ENCODE results near the gene SLC8A3. TPM values are rescaled to one million over a fixed set of nuclear protein-coding genes. Genes with fewer than 3 reads are reported as not detected.

SLC8A3 gene
- total RNA-seq, 2 donors from 2014 or later, result 0.09 TPM; not detected in 1

DNA sequence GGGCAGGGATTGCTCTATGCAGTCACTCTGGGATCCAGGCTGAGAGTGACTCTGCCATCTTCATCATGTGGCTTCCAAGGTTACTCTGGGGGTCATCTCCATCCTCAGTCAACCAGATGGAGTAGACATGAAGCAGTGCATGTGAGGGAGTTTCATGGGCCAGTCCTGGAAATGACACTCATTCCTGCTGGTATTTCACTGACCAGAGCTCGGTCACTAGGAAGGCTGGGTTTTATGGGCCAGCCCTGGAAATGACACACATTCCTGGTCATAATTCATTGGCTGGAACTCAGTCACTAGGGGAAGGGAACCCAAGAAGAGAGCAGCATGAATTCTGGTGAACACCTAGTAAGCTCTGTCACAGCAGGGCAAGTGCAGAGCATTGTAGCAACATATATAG is 164.9 kb downstream of the SLC8A3 start:
- no peak for DNase-seq
- Mint-ChIP-seq H3K9me3 (no peaks in the 10 kb centered on the region), H3K36me3 (ENCODE audit: low read depth) (no peaks in the 10 kb centered on the region), H3K27me3 (ENCODE audit: insufficient read depth) (peaks cover 4% of the 10 kb centered on the region), H3K4me3 (no peak overlapping the region), H3K27ac (no peak overlapping the region), H3K4me1 (no peaks in the 10 kb centered on the region)
- no peaks in the 10 kb centered on the region for H3K9me3 ChIP-seq (ENCODE audit: control insufficient read depth, low read length)
- H3K27ac ChIP-seq (ENCODE audit: low read depth, low read length), result no peak overlapping the region
- no peaks in the 10 kb centered on the region for H3K4me1 ChIP-seq (ENCODE audit: control insufficient read depth, insufficient read depth, low read length)
- peaks cover 31% of the 10 kb centered on the region for H3K27me3 ChIP-seq (ENCODE audit: control insufficient read depth, insufficient read depth, low read length, poor library complexity, severe bottlenecking)
- no peak for TF ChIP-seq CTCF (conservative IDR thresholded peaks at IDR 0.05)
- no peak overlapping the region for H3K4me3 ChIP-seq (ENCODE audit: low read length)
- WGBS, 2 experiments (ENCODE audit: insufficient coverage in 1 of 2, insufficient read length in 1 of 2), result 92 to 100% methylated on average over 1 of the region's 1 CpG
- H3K36me3 ChIP-seq (ENCODE audit: control insufficient read depth, insufficient read depth, low read length), result no peaks in the 10 kb centered on the region
- no peak overlapping the region for H3K9ac ChIP-seq (ENCODE audit: extremely low read depth, low read length, poor library complexity, severe bottlenecking)

GRCh38 chr14:70022771-70023445 is 165.8 kb downstream of the SLC8A3 start:
- Mint-ChIP-seq H3K36me3 (ENCODE audit: low read depth) (no peaks in the 10 kb centered on the region), H3K9me3 (no peaks in the 10 kb centered on the region), H3K4me1 (no peaks in the 10 kb centered on the region), H3K4me3 (no peak overlapping the region), H3K27ac (no peak overlapping the region), H3K27me3 (ENCODE audit: insufficient read depth) (peaks cover 4% of the 10 kb centered on the region)
- no peaks in the 10 kb centered on the region for H3K4me1 ChIP-seq (ENCODE audit: control insufficient read depth, insufficient read depth, low read length)
- 95% methylated on average over 11 to 15 of the region's 15 CpGs for WGBS, 2 experiments (ENCODE audit: insufficient coverage in 1 of 2, insufficient read length in 1 of 2)
- H3K9me3 ChIP-seq (ENCODE audit: control insufficient read depth, low read length), result no peaks in the 10 kb centered on the region
- peaks cover 31% of the 10 kb centered on the region for H3K27me3 ChIP-seq (ENCODE audit: control insufficient read depth, insufficient read depth, low read length, poor library complexity, severe bottlenecking)
- H3K27ac ChIP-seq (ENCODE audit: low read depth, low read length), result no peak overlapping the region
- H3K4me3 ChIP-seq (ENCODE audit: low read length), result no peak overlapping the region
- no peak for TF ChIP-seq CTCF (conservative IDR thresholded peaks at IDR 0.05)
- H3K36me3 ChIP-seq (ENCODE audit: control insufficient read depth, insufficient read depth, low read length), result no peaks in the 10 kb centered on the region
- H3K9ac ChIP-seq (ENCODE audit: extremely low read depth, low read length, poor library complexity, severe bottlenecking), result no peak overlapping the region
- no peak for DNase-seq

DNA sequence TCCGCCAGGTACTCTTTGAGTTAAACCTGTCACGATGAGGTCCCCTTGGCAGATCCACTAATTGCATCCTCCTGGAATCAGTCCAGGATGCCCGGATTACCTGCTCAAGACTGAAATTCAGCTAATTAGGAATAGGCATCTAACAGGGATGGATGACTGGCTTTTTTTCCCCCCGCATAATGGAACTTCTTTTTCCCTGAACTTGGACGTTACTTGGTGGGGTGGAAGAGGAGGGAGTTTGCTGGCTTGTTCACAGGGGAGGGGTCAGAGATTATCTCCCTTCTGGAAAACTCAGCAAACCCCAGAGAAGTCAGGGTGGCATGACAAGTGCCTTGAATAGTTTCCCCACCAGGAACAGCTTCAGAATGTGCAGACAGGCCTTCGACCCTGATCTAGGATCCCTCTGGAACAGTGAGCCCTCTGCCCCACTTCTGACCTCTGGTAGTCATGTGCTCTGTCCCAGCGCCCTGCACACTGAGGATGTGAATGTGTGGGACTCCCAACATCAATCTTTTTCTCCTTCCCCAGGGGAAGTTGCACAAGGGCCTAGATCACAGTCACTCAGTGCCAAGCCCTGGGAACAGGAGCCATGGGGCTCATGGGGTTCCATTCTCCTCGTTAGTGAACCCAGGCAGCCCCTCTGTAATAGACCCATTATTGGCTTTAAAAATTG is 167.1 kb downstream of the SLC8A3 start:
- Mint-ChIP-seq H3K9me3 (no peaks in the 10 kb centered on the region), H3K27ac (no peak overlapping the region), H3K36me3 (ENCODE audit: low read depth) (no peaks in the 10 kb centered on the region), H3K4me3 (no peak overlapping the region), H3K27me3 (ENCODE audit: insufficient read depth) (peaks cover 5% of the 10 kb centered on the region), H3K4me1 (no peaks in the 10 kb centered on the region)
- Histone ChIP-seq H3K9me3 (ENCODE audit: control insufficient read depth, low read length) (no peaks in the 10 kb centered on the region), H3K4me1 (ENCODE audit: control insufficient read depth, insufficient read depth, low read length) (no peaks in the 10 kb centered on the region), H3K36me3 (ENCODE audit: control insufficient read depth, insufficient read depth, low read length) (no peaks in the 10 kb centered on the region), H3K27me3 (ENCODE audit: control insufficient read depth, insufficient read depth, low read length, poor library complexity, severe bottlenecking) (peaks cover 30% of the 10 kb centered on the region), H3K27ac (ENCODE audit: low read depth, low read length) (no peak overlapping the region), H3K4me3 (ENCODE audit: low read length) (no peak overlapping the region), H3K9ac (ENCODE audit: extremely low read depth, low read length, poor library complexity, severe bottlenecking) (no peak overlapping the region)
- no peak for DNase-seq
- WGBS, 2 experiments (ENCODE audit: insufficient coverage in 1 of 2, insufficient read length in 1 of 2), result 92 to 98% methylated on average over 5 to 8 of the region's 8 CpGs
- TF ChIP-seq CTCF (conservative IDR thresholded peaks at IDR 0.05), result no peak

All from endodermal cell (in vitro differentiated cells).